GM21447 (cell line): ENCODE data around the gene RILPL2.
"Not testable (repeated sequence)": the region's sequence is repeated elsewhere in the genome, so short reads cannot be mapped to it uniquely, and the experiment has no call there.

Source experiments
- ATAC-seq: cut with Tn5 transposase; IDR thresholded peaks from one replicate; pipeline ENCODE4 v1.9.1; 2021; ENCODE audit not compliant: unreplicated experiment

The RILPL2 gene, protein sequence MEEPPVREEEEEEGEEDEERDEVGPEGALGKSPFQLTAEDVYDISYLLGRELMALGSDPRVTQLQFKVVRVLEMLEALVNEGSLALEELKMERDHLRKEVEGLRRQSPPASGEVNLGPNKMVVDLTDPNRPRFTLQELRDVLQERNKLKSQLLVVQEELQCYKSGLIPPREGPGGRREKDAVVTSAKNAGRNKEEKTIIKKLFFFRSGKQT

DNA sequence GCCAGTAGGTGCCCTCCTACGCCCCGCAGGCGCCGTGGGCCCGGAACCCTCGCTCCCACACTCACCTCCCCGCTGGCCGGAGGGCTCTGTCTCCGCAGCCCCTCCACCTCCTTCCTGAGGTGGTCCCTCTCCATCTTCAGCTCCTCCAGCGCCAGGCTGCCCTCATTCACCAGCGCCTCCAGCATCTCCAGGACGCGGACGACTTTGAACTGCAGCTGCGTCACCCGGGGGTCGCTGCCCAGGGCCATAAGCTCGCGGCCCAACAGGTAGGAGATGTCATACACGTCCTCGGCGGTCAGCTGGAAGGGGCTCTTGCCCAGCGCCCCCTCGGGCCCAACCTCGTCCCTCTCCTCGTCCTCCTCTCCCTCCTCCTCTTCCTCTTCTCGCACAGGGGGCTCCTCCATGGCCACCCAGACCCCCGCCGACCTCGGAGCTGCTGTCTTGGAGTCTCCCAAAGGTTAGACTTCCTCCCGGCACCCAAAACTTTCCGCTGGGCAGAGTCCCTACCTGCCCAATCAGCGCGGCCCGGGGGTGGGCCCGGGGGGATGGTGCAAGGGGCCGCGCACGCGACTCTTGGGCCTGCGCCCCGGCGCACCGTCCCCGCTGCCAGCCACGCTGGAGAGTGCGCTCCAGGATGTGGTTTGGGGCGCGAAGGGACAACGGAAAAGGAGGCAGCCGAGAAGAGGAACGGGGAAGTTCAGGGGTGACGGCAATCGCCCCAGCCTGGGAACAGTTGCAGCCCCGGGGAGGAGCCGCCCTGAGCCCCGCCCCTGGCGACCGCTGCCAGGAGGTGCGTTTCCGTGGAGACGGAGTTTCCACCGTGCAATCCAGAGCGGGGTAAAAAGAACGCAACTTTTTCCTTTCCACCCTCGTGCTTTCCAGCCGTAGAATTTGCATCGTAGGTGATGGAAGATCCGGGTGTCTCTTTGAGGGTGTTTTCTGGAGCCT lies at the start of gene RILPL2:
Gene RILPL2, minus strand, starts transcription at position 668 of the 948 bp plus-strand sequence. Its CDS starts 264 bp downstream, at position 404.
- peak; percentile 71 for ATAC-seq

- no peak for ATAC-seq
These were observed 49.3 kb upstream of the RILPL2 start for GRCh38 chr12:123485756-123486155.

DNA sequence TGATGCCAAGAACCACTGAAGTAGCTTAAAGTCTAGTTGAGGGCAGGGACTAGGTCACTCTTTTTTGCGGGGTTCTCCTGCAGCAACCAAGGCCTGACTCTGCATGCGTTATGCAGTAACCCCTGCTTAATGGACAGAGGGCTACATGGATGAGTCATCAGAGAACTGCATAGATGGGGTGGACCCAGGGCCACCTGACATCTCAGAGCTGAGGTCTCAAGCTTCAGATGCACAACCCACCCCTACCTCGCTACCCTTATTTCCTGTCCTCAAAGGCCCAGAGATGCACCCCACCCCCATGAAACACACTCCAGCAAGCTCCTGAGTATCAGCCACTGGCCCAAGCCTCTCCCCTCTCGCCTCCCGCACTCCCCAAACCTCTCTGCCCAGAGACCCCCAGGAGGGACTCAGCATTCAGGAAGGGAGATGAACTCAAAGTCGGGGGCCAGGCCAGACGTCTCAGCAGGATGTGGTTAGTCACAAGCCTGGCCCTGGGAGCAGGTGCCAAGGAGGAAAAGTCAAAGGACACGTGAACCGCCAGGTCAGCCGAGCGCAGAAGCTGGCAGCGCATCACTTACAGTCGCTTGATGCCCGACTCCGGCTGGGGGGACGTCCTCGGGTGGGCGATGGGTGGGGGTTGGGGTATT lies 47.2 kb upstream of the RILPL2 start:
- ATAC-seq: no peak

- ATAC-seq: no peak
These were observed 46.4 kb upstream of the RILPL2 start for GRCh38 chr12:123482876-123483275.

DNA sequence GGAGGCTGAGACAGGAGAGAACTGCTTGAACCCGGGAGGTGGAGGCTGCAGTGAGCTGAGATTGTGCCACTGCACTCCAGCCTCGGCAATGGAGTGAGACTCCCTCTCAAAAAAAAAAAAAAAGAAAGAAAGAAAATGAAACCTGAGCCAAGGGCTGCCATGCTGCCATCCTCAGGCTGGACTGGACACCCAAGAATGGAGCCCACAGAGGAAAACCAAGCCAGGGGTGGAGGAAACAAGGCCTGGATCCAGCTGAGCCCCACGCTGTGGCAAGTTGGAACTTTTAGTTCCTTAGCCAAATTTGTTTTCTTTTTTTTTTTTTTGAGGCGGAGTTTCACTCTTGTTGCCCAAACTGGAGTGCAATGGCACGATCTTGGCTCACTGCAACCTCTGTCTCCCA lies 44.8 kb upstream of the RILPL2 start:
- not testable (repeated sequence) for ATAC-seq

DNA sequence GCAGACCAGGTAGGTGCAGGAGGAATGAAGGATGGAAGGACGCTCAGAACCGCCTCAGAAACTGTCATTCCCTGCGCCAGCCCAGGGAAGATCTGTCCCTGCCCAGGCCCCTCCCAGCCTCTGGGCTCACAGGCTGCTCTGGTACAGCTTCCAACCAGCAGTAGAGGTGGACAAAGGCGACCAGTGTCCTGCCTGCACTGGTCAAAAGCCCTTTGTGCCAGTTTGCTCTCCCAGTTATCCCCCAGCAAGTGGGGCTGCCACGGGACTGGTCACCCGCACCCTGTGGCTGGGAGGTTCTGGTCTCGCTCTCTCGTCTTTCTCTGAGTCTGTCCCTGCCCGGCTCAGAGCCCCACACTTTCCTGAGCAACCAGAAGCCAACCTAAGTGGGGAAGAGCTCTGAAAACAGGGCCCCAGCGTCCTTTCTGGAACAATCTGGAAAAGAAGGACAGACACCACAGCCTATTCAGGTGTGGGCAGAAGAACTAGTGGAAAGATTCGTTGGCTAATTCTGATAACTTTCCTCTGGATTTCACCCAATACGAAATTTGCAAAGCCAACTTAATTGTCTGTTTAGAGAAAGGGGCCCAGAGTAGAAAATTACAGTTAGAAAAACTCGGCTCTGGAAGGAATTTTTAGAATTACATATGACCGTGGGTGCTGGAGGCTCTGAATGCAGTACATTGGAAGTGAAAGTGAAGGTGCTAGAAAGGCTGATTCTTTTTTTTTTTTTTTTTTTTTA lies 43.1 kb upstream of the RILPL2 start:
- ATAC-seq: no peak

DNA sequence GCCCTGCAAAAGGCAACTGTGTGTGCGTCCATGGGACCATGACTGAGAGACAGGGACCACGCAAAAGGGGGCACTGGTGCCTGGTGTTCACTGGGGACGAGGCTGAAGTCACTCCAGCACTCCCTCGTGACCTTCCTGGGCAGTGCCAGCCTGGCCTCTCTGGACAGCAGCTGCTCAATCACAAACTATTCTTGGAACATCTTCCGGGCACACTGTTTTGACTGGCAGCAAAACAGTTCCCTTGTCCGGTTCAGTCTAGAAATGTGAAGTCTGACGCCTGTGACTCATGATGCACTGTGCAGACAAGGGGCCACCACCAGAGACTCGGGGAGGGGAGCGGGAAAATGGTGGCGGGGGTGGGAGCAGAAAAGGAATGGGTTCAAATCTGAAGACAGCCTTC lies 42.3 kb upstream of the RILPL2 start:
- no peak for ATAC-seq

GRCh38 chr12:123478069-123478468 lies 41.6 kb upstream of the RILPL2 start:
- no peak for ATAC-seq

GRCh38 chr12:123475246-123475703 lies 38.8 kb upstream of the RILPL2 start:
- no peak for ATAC-seq

DNA sequence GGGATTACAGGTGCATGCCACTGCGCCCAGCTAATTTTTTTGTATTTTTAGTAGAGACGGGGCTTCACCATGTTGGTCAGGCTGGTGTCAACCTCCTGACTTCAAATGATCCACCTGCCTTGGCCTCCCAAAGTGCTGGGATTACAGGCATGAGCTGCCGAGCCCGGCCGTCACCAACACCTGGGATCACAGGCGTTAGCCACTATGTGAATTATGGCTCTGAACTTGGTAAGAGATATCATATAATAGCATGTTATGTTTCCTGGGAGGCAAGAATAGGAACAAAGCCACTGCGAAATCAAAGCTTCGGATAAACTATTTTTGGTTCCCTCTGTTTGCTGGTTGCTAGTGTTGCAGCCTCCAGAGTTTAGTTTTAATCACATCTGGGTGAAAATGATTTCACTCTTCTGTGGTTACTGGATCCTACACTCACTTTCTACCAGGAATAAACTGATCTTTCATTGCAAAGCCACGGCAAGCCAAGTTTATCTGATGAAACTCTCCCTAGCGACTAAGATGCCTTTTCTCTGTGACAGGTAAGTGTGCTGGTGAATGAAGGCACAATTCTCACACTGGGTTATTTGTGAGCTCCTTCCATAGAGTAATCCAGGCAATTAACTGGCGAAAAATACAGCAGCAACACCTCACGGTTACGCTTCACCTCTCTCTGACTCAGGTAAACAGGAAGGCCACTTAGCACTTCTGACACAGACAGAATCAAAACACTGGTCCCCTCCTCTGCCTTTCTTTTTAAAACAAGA lies 38.2 kb upstream of the RILPL2 start:
- ATAC-seq: no peak

GRCh38 chr12:123472438-123472849 lies 36.0 kb upstream of the RILPL2 start:
- ATAC-seq: no peak

DNA sequence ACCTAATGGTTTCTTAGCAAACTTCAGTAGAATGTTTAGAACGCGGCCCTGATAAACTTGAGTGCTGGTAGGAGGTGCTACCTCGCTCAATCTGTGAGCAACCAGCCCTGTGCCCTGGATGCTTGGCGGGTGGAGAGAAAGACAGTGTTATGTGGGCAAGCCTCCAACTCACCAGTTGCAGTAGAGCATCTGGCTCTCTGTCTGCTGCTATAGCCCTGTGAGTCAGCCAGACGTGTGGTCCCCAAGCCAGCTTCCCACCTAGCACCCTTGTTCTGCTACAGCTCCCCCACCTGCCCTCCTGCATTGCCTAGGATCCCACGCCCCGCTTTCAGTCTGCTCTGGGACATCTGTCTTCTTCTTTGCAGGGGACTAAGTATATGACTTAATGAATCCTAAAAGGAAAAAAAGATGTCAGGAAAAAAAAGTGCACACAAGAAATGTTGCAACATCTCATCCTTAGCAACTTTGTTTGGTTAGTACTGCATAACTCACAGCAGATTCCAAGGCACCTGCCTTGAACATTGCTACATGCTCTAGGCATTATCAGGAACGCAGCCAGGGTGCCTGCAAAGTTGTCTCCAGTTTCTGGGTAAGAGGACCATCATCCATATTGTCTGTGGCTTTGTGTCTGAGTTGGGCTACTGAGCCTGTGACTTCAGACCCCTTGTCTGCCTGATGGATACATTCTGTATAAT lies 35.0 kb upstream of the RILPL2 start:
- no peak for ATAC-seq

- no peak for ATAC-seq
These were observed 33.5 kb upstream of the RILPL2 start for GRCh38 chr12:123469978-123470377.

DNA sequence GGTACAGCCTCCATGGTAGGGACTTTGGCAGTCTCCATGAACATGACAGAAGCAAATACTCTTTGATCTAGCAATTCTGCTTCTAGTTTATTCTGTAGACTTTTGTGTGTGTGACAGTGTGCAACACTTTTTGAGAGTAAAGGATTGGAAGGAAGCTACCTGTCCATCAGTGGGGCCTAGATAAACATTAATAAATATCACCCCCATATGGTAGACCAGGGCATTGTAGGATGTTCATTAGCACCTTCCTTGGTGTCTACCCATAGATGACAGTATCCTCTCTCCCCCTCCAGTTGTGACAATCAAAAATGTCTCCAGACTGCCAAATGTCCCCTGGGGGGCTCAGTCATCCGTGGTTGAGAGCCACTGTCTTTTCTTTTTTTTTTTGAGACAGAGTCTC lies 32.3 kb upstream of the RILPL2 start:
- no peak for ATAC-seq

GRCh38 chr12:123465084-123465483 lies 28.6 kb upstream of the RILPL2 start:
- ATAC-seq: no peak

- ATAC-seq: not testable (repeated sequence)
These were observed 26.7 kb upstream of the RILPL2 start for GRCh38 chr12:123463174-123463573.

- ATAC-seq: peak; percentile 67
These were observed 21.7 kb upstream of the RILPL2 start, which contains the start of gene SNRNP35 for GRCh38 chr12:123457980-123458779. TSS of gene SNRNP35 (plus strand) at chr12:123458139. CDS start at chr12:123465541, 7,402 bp downstream.

DNA sequence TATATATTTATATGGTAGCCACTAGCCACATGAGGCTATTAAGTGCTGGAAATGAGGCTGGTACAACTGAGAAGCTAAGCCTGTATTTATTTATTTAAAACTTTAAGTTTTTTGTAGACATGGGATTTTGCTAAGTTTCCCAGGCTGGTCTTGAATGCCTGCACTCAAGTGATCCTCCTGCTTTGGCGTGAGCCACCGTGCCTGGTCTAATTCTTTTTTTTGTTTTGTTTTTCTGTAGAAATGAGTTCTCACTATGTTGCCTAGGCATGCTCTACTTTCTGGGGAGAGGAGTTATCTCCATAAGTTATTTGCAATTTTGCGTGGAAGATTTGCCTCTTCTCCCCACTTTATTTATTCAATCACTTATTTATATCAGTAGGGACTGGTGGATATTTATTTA lies 16.7 kb upstream of the RILPL2 start:
- ATAC-seq: no peak

DNA sequence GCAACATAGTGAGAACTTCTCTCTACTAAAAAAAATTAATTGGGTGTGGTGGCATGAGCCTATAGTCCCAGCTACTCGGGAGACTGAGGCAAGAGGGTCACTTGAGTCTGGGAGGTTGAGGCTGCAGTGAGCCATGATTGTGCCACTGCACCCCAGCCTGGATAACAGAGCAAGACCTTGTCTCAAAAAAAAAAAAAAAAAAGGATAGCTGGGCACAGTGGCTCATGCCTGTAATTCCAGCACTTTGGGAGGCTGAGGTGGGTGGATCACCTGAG lies 15.7 kb upstream of the RILPL2 start:
- ATAC-seq: not testable (repeated sequence)
